ENCODE results near the gene LAS1L.

DNA sequence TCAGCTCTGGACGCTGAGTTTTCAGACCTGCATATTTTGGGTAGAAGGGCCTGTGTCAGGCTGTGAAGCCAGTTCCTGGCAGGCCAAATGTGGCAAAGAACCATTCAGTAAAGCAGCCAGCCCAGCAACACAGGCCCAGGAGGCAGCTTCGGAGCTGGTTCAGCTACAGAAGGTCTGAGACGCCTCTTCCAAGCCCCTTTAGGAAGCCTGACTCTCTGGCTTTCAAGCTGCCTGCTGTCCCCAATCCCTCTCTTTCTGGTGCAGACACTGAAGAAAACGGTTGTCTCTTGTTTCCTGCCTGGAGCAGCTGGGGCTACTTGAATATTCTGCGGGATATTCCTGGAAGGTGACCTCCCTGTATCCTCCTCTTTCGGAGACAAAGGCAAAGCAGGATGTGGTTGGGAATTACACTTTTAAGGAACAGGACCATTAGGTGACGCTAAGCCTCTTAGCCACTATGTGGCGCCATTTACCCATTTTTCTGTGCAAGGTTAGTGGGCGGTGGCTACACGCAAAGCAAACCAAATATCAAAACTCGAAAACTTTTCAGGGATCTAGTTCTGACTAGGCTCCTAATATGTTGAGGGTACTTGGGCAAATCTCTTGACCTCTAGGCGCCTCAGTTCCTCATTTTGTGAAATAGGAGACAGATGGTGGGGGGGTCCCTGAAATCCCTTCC, 47.2 kb upstream of the LAS1L start:
- TF ChIP-seq TAF1 (IDR thresholded peaks at IDR 0.05; ENCODE audit: low read depth, low read length) (no peak), POLR2AphosphoS5 (IDR thresholded peaks at IDR 0.05; ENCODE audit: low read depth, low read length) (no peak), POLR2A (IDR thresholded peaks at IDR 0.05; ENCODE audit: low read depth, low read length) (no peak), POU2F2 (IDR thresholded peaks at IDR 0.05; ENCODE audit: low read depth, low read length) (no peak), PAX5 (IDR thresholded peaks at IDR 0.05; ENCODE audit: insufficient read depth, low read length, severe bottlenecking) (no peak)
